ENCODE measurements around the gene MOCS2. TPM values are rescaled to one million over a fixed set of nuclear protein-coding genes. Genes with fewer than 3 reads are reported as not detected.
"Not testable (repeated sequence)": the region's sequence is repeated elsewhere in the genome, so short reads cannot be mapped to it uniquely, and the experiment has no call there.

The MOCS2 gene
- total and polyA plus RNA-seq, 2 donors, result 26.0 to 55.7 TPM

DNA sequence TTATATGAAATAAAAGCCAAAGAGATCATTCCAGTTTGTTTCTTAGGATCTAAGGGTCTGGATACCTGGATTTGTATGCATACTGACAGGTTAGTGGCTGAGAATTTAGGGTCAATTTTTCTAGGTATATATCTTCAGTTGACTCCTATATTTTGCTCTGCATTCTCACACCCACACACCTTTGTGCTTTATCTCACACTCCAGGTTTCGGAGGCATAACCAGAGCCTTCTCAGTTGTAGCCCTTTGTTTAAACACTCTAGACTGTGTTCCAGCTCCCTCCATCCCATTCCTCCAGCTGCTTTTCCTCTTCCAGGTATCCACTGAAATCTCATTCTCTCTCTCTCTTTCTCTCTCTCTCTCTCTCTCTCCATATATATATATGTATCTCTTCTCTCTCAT lies 10.6 kb upstream of the MOCS2 start:
- no peaks in the 10 kb centered on the region for H3K9me3 ChIP-seq (ENCODE audit: control insufficient read depth in 2 of 2, insufficient read depth in 1 of 2, low read length in 1 of 2)
- no peaks in the 10 kb centered on the region for H3K36me3 ChIP-seq (ENCODE audit: control insufficient read depth in 2 of 2, insufficient read depth in 2 of 2, low read length in 1 of 2)
- no peak overlapping the region for H3K4me3 ChIP-seq (ENCODE audit: low read length in 2 of 2)
- WGBS, result 97% methylated on average over 1 of the region's 1 CpG
- H3K27ac ChIP-seq (ENCODE audit: low read depth in 1 of 2, low read length in 1 of 2), result no peak overlapping the region
- H3K27me3 ChIP-seq (ENCODE audit: control insufficient read depth in 2 of 2, insufficient read depth in 1 of 2, low read length in 1 of 2), result no peaks in the 10 kb centered on the region
- DNase-seq (ENCODE audit: low read depth in 6 of 9, low spot score in 9 of 9), result no peak
- H3K4me1 ChIP-seq (ENCODE audit: control insufficient read depth in 2 of 2, insufficient read depth in 2 of 2, low read length in 2 of 2), result no peaks in the 10 kb centered on the region

- H3K36me3 ChIP-seq (ENCODE audit: control insufficient read depth in 2 of 2, insufficient read depth in 2 of 2, low read length in 1 of 2), result no peaks in the 10 kb centered on the region
- 90% methylated on average over 5 of the region's 5 CpGs for WGBS
- no peak for DNase-seq (ENCODE audit: low read depth in 6 of 9, low spot score in 9 of 9)
- no peaks in the 10 kb centered on the region for H3K4me1 ChIP-seq (ENCODE audit: control insufficient read depth in 2 of 2, insufficient read depth in 2 of 2, low read length in 2 of 2)
- no peaks in the 10 kb centered on the region for H3K27me3 ChIP-seq (ENCODE audit: control insufficient read depth in 2 of 2, insufficient read depth in 1 of 2, low read length in 1 of 2)
- no peak overlapping the region for H3K4me3 ChIP-seq (ENCODE audit: low read length in 2 of 2)
- no peaks in the 10 kb centered on the region for H3K9me3 ChIP-seq (ENCODE audit: control insufficient read depth in 2 of 2, insufficient read depth in 1 of 2, low read length in 1 of 2)
- no peak overlapping the region for H3K27ac ChIP-seq (ENCODE audit: low read depth in 1 of 2, low read length in 1 of 2)
These were observed 9.3 kb upstream of the MOCS2 start for GRCh38 chr5:53118879-53119278.

DNA sequence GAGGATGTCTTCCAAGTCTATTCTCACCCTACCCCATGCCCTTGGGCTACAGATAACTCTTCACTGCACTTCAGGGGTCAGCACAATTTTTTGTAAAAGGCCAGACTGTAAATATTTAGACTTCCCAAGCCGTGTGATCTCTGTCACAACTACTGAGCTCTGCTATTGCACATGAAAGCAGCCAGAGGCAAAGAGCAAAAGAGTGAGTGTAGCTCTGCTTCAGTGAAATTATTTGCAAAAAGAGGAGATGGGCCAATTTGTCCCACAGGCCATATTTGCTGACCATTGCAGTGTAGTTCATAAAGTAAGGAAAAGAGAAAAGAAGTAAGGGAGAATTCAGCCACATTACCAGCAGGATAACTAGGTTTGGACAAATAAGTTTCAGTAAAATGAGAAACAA lies 7.0 kb upstream of the MOCS2 start:
- Histone ChIP-seq H3K27ac (ENCODE audit: low read depth in 1 of 2, low read length in 1 of 2) (no peak overlapping the region), H3K9me3 (ENCODE audit: control insufficient read depth in 2 of 2, insufficient read depth in 1 of 2, low read length in 1 of 2) (no peaks in the 10 kb centered on the region), H3K36me3 (ENCODE audit: control insufficient read depth in 2 of 2, insufficient read depth in 2 of 2, low read length in 1 of 2) (no peaks in the 10 kb centered on the region), H3K27me3 (ENCODE audit: control insufficient read depth in 2 of 2, insufficient read depth in 1 of 2, low read length in 1 of 2) (no peaks in the 10 kb centered on the region), H3K4me1 (ENCODE audit: control insufficient read depth in 2 of 2, insufficient read depth in 2 of 2, low read length in 2 of 2) (no peaks in the 10 kb centered on the region), H3K4me3 (ENCODE audit: low read length in 2 of 2) (no peak overlapping the region)
- 90% methylated on average over 1 of the region's 1 CpG for WGBS
- DNase-seq (ENCODE audit: low read depth in 6 of 9, low spot score in 9 of 9), result no peak

GRCh38 chr5:53114988-53115387 lies 5.4 kb upstream of the MOCS2 start:
- H3K27me3 ChIP-seq (ENCODE audit: control insufficient read depth in 2 of 2, insufficient read depth in 1 of 2, low read length in 1 of 2), result no peaks in the 10 kb centered on the region
- H3K36me3 ChIP-seq (ENCODE audit: control insufficient read depth in 2 of 2, insufficient read depth in 2 of 2, low read length in 1 of 2), result no peaks in the 10 kb centered on the region
- H3K9me3 ChIP-seq (ENCODE audit: control insufficient read depth in 2 of 2, insufficient read depth in 1 of 2, low read length in 1 of 2), result no peaks in the 10 kb centered on the region
- H3K4me1 ChIP-seq (ENCODE audit: control insufficient read depth in 2 of 2, insufficient read depth in 2 of 2, low read length in 2 of 2), result peaks cover 4% of the 10 kb centered on the region in 2 donors
- no peak overlapping the region for H3K4me3 ChIP-seq (ENCODE audit: low read length in 2 of 2)
- no peak overlapping the region for H3K27ac ChIP-seq (ENCODE audit: low read depth in 1 of 2, low read length in 1 of 2)
- DNase-seq (ENCODE audit: low read depth in 6 of 9, low spot score in 9 of 9), result peak in 1 of 9 donors; percentile 27

DNA sequence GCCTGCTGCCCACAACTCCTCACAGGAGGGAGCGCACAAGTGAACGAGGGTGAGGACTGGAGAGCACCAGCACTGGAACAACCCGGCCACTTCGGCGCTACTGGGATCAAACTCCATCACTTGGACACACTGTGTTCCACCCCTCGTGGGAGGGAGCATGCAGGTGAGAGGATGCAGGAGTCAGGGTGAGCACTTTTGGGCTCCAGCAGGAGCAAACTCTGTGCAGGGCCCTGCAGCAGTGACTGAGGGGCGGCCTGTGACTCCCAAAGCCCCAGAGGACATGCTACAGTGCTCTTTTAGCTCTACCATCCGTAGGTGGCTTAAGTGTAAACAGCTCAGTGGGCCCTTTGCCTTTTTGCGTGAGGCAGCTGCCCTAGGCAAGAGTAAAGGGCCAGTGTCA lies 4.4 kb upstream of the MOCS2 start:
- H3K4me1 ChIP-seq (ENCODE audit: control insufficient read depth in 2 of 2, insufficient read depth in 2 of 2, low read length in 2 of 2), result peaks cover 4% of the 10 kb centered on the region in 2 donors
- DNase-seq (ENCODE audit: low read depth in 6 of 9, low spot score in 9 of 9), result no peak
- H3K27ac ChIP-seq (ENCODE audit: low read depth in 1 of 2, low read length in 1 of 2), result no peak overlapping the region
- H3K36me3 ChIP-seq (ENCODE audit: control insufficient read depth in 2 of 2, insufficient read depth in 2 of 2, low read length in 1 of 2), result no peaks in the 10 kb centered on the region
- WGBS, result 96% methylated on average over 9 of the region's 9 CpGs
- H3K27me3 ChIP-seq (ENCODE audit: control insufficient read depth in 2 of 2, insufficient read depth in 1 of 2, low read length in 1 of 2), result no peaks in the 10 kb centered on the region
- no peak overlapping the region for H3K4me3 ChIP-seq (ENCODE audit: low read length in 2 of 2)
- H3K9me3 ChIP-seq (ENCODE audit: control insufficient read depth in 2 of 2, insufficient read depth in 1 of 2, low read length in 1 of 2), result no peaks in the 10 kb centered on the region

DNA sequence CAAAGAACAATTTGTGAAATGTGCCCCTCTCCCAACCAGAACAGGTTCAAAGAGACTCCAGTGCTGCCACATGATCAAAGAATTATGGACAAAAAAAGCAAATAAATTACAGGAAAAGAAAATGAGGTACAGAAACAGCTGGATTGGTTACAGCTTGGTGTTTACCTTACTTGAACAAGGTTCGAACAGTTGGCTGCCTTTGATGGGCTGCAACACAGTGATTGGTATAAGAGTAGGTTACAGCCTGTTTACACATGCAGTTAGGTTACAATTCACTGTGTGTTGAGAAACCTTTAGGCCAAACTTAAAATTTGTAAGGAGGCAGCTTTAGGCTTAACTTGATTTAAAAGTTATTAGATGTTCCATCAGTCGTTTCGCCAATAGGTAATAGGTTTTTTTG lies 3.4 kb upstream of the MOCS2 start:
- H3K36me3 ChIP-seq (ENCODE audit: control insufficient read depth in 2 of 2, insufficient read depth in 2 of 2, low read length in 1 of 2), result no peaks in the 10 kb centered on the region
- DNase-seq (ENCODE audit: low read depth in 6 of 9, low spot score in 9 of 9), result no peak
- H3K9me3 ChIP-seq (ENCODE audit: control insufficient read depth in 2 of 2, insufficient read depth in 1 of 2, low read length in 1 of 2), result no peaks in the 10 kb centered on the region
- no peak overlapping the region for H3K4me3 ChIP-seq (ENCODE audit: low read length in 2 of 2)
- no peak overlapping the region for H3K27ac ChIP-seq (ENCODE audit: low read depth in 1 of 2, low read length in 1 of 2)
- H3K4me1 ChIP-seq (ENCODE audit: control insufficient read depth in 2 of 2, insufficient read depth in 2 of 2, low read length in 2 of 2), result peaks cover 4% of the 10 kb centered on the region in 2 donors
- H3K27me3 ChIP-seq (ENCODE audit: control insufficient read depth in 2 of 2, insufficient read depth in 1 of 2, low read length in 1 of 2), result no peaks in the 10 kb centered on the region
- 97% methylated on average over 3 of the region's 3 CpGs for WGBS

GRCh38 chr5:53112307-53112706 lies 2.8 kb upstream of the MOCS2 start:
- H3K27me3 ChIP-seq (ENCODE audit: control insufficient read depth in 2 of 2, insufficient read depth in 1 of 2, low read length in 1 of 2); H3K4me1 ChIP-seq (ENCODE audit: control insufficient read depth in 2 of 2, insufficient read depth in 2 of 2, low read length in 2 of 2); DNase-seq (ENCODE audit: low read depth in 6 of 9, low spot score in 9 of 9); H3K9me3 ChIP-seq (ENCODE audit: control insufficient read depth in 2 of 2, insufficient read depth in 1 of 2, low read length in 1 of 2); H3K36me3 ChIP-seq (ENCODE audit: control insufficient read depth in 2 of 2, insufficient read depth in 2 of 2, low read length in 1 of 2); H3K27ac ChIP-seq (ENCODE audit: low read depth in 1 of 2, low read length in 1 of 2); H3K4me3 ChIP-seq (ENCODE audit: low read length in 2 of 2): not testable (repeated sequence)
- 98% methylated on average over 6 of the region's 6 CpGs for WGBS

- Histone ChIP-seq H3K4me3 (ENCODE audit: low read length in 2 of 2) (no peak overlapping the region), H3K27me3 (ENCODE audit: control insufficient read depth in 2 of 2, insufficient read depth in 1 of 2, low read length in 1 of 2) (no peaks in the 10 kb centered on the region), H3K36me3 (ENCODE audit: control insufficient read depth in 2 of 2, insufficient read depth in 2 of 2, low read length in 1 of 2) (no peaks in the 10 kb centered on the region), H3K27ac (ENCODE audit: low read depth in 1 of 2, low read length in 1 of 2) (no peak overlapping the region), H3K9me3 (ENCODE audit: control insufficient read depth in 2 of 2, insufficient read depth in 1 of 2, low read length in 1 of 2) (no peaks in the 10 kb centered on the region), H3K4me1 (ENCODE audit: control insufficient read depth in 2 of 2, insufficient read depth in 2 of 2, low read length in 2 of 2) (peaks cover 4% of the 10 kb centered on the region in 2 donors)
- WGBS, result 99% methylated on average over 1 of the region's 1 CpG
- no peak for DNase-seq (ENCODE audit: low read depth in 6 of 9, low spot score in 9 of 9)
These were observed 1.6 kb upstream of the MOCS2 start for GRCh38 chr5:53111139-53111538.

- Histone ChIP-seq H3K4me1 (ENCODE audit: control insufficient read depth in 2 of 2, insufficient read depth in 2 of 2, low read length in 2 of 2) (peaks cover 4% of the 10 kb centered on the region in 2 donors), H3K36me3 (ENCODE audit: control insufficient read depth in 2 of 2, insufficient read depth in 2 of 2, low read length in 1 of 2) (no peaks in the 10 kb centered on the region), H3K27ac (ENCODE audit: low read depth in 1 of 2, low read length in 1 of 2) (peak overlapping the region in 1 of 2 donors; percentile 67), H3K4me3 (ENCODE audit: low read length in 2 of 2) (peak overlapping the region; percentile 83 to 86), H3K27me3 (ENCODE audit: control insufficient read depth in 2 of 2, insufficient read depth in 1 of 2, low read length in 1 of 2) (no peaks in the 10 kb centered on the region), H3K9me3 (ENCODE audit: control insufficient read depth in 2 of 2, insufficient read depth in 1 of 2, low read length in 1 of 2) (no peaks in the 10 kb centered on the region)
- 15% methylated on average over 6 of the region's 6 CpGs for WGBS
- peak in 2 of 9 donors; percentile 7 to 33 for DNase-seq (ENCODE audit: low read depth in 6 of 9, low spot score in 9 of 9)
These were observed 599 bp upstream of the MOCS2 start for GRCh38 chr5:53110156-53110555.

DNA sequence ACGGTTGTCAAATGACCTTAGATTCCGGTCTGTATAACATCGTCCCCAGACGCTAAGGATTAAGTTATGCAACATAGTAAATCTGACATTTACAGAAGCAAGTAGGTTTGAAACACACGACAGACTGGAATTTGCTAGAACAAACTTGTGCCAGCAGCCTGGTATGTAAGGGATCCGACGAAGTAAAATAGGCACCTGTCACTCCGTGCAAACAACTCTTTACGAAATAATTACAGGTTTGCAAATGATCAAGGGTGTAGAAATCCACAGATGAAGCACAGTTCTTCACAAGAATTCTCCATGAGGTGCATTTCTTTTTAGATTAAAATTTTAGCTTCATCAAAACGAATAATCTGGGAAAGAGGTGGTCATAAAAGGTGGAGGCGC lies 508 bp downstream of the MOCS2 start:
- peak overlapping the region; percentile 48 to 86 for H3K27ac ChIP-seq (ENCODE audit: low read depth in 1 of 2, low read length in 1 of 2)
- peak overlapping the region; percentile 83 to 86 for H3K4me3 ChIP-seq (ENCODE audit: low read length in 2 of 2)
- H3K27me3 ChIP-seq (ENCODE audit: control insufficient read depth in 2 of 2, insufficient read depth in 1 of 2, low read length in 1 of 2), result no peaks in the 10 kb centered on the region
- peaks cover 4% of the 10 kb centered on the region in 2 donors for H3K4me1 ChIP-seq (ENCODE audit: control insufficient read depth in 2 of 2, insufficient read depth in 2 of 2, low read length in 2 of 2)
- H3K36me3 ChIP-seq (ENCODE audit: control insufficient read depth in 2 of 2, insufficient read depth in 2 of 2, low read length in 1 of 2), result no peaks in the 10 kb centered on the region
- DNase-seq (ENCODE audit: low read depth in 6 of 9, low spot score in 9 of 9), result peak in 8 of 9 donors; percentile 9 to 60 (median 32)
- no peaks in the 10 kb centered on the region for H3K9me3 ChIP-seq (ENCODE audit: control insufficient read depth in 2 of 2, insufficient read depth in 1 of 2, low read length in 1 of 2)
- 2% methylated on average over 11 of the region's 11 CpGs for WGBS

Measured in thymus (tissue), 11 donors.